HG02610 (cell line): ENCODE measurements around the gene KRTAP20-3.

Source experiments
- ATAC-seq: cut with Tn5 transposase; IDR thresholded peaks from one replicate; pipeline ENCODE4 v1.9.1; 2021; ENCODE audit warnings: mild to moderate bottlenecking, moderate library complexity; ENCODE audit not compliant: unreplicated experiment

KRTAP20-3 gene

DNA sequence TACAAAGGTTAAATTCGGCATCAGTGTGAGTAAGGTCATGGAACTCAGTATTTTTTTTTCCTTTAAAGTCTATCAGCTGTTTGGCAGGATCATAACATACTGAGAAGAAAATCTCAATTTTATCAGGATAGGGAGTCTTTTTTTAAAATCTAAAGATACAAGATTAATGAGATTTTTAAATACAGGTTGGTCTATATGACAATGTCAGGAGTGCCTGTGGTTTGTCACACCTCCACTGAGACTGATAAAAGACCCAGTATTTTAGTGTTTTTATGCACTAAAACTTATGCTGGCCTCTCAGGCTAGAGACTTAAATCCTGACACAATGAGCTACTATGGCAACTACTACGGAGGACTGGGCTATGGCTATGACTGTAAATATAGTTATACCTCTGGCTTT, at the start of gene KRTAP20-3:
TSS of gene KRTAP20-3 (plus strand) at position 301 of the 400 bp plus-strand sequence.
- no peak for ATAC-seq

DNA sequence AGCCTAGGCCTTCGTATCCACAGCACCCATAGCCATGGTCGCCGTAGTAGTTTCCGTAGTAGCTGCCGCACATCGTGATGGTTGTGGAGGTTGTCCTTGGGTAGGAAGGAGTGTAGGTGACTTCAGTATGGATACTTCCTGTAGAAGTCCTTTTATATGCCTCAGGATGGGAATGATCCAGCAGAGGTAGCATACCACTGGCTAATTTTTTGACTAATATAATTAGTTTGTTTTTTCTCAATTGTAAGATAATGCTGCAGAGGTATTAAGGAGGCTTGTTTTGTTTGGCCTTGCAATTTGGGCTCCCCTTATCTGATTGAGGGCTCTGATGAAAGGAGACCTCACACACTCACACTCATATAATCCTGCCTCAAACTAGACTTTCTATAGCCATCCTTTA, 43.9 kb upstream of the KRTAP20-3 start, which contains the start of gene KRTAP6-2:
TSS of gene KRTAP6-2 (minus strand) at position 101 of the 400 bp plus-strand sequence. CDS start at position 73, 28 bp downstream.
- ATAC-seq = no peak

DNA sequence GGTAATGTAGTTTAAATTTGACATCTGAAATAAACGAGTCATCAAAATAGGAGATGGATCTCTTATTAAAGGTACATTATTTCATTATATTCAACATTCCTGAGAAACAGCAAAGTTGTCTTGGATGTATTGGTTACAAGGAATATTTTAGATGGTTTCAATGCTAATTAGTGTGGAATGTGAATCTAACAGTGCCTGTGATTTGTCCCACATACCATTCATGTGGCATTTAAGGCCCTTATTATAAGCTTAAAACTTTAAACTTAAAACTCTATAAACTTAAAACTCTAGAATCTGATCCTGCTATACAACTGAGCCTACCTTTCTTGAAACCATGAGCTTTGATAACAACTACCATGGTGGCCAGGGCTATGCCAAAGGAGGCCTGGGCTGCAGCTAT, 41.9 kb upstream of the KRTAP20-3 start, which contains the start of gene KRTAP22-1:
TSS of gene KRTAP22-1 (plus strand) at position 301 of the 400 bp plus-strand sequence.
- ATAC-seq = no peak

DNA sequence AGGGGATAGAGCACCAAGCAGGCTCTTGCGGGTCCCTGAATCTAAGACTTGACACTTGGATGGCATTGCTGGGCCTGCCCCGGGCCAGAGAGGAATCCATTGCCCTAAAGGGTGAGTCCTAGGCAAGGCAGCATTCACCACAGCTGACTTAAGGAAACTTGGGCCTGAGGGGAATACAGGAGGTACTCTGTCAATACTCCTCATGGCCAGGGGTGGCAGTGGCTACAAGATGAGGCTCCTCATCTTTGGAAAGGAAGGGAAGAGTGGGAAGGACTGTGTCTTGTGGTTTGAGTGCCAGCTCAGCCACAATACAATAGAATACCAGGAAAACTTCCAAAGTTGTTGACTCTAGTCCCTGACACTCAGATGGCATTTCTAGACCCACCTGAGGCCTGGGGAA, 36.7 kb upstream of the KRTAP20-3 start:
- ATAC-seq = no peak

DNA sequence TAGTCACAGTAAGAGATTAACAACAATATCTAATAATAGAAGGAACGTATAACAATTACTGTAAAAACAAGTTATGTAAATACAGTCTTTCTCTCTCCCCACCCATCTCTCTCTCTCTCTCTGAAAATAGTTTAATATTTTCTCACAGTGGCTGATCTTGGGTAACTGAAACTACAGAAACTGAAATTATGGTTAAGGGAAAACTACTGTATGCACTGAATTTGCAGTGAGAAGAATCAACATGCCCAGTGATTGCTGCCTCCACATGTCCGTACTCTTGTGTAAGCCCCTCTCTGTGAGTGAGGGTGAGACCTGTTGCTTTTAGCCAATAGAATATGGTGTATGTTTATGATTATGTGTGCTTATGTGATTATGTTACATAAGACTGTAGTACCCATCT, 30.5 kb upstream of the KRTAP20-3 start:
- ATAC-seq = no peak

DNA sequence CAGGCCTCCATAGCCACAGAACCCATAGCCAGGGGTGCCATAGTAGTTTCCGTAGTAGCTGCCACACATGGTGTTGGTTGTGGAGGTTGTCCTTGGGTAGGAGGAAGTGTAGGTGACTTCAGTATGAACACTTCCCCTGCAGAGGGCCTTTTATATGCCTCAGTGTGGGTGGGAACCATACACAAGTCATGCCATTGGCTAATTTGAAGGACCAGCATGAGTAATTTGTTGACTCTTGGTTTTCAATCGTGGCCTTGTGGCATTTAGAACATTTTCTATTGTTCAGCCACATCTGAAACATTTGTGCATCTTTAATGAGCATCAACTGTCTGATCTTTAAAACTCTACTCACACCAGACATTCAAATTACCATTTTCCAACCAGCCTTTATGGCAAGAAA, 28.8 kb upstream of the KRTAP20-3 start, which contains the start of gene KRTAP6-1:
TSS of gene KRTAP6-1 (minus strand) at position 95 of the 400 bp plus-strand sequence. CDS start at position 69, 26 bp downstream.
- ATAC-seq = no peak

DNA sequence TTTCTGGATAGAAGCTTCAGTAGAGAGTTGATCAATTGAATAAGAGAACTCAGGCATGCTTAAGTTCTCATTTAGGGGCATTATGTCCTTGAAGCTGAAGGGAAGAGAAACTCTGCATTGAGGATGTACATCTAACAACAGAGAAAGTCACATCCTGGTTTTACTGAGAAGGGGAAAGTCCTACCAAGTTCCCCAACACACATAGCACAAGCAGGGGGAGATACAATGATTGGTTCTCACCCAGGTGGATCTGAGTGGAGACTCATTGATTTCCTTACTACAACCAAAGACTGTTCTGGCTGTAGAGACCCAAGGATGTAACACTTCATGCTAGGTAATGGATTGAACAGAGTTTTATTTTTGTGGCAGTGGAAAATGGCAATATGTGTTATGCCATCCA, 27.5 kb upstream of the KRTAP20-3 start:
- ATAC-seq = no peak

DNA sequence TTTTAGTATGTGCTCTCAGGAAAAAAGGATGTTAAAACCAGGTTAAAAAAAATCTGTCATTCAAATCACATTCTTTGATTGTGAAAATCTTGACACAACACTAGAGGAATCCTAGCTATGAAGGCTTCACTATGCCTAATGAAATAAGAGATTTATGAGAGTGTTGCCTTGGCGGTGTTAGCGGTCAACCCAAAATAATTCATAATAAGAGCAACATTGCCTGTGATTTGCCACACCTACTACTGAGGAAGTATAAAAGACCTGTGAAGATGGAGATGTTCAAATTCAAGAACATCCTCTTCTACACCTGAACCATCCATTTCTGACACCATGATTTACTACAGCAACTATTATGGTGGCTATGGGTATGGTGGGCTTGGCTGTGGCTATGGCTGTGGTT, 26.5 kb upstream of the KRTAP20-3 start, which contains the start of gene KRTAP20-1:
TSS of gene KRTAP20-1 (plus strand) at position 301 of the 400 bp plus-strand sequence. CDS start at position 331, 30 bp downstream.
- no peak for ATAC-seq

DNA sequence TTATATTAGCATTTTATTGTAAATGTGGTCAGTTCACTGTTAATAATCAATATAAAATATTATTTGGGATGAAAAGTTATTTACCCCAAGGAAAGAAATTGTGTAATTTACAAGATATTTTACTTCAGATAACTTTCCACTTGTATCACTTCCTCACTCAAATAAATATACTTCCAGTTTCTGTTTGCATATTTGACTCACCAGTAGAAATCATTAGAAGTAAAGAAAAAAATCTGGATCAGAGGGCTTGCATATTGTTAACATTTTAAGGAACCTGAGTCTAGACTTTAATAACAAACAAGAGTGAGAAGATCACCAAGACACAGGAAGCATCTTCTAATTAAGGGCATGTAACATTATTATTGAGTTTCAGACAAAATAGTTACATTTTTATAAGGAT, 22.6 kb upstream of the KRTAP20-3 start:
- no peak for ATAC-seq

DNA sequence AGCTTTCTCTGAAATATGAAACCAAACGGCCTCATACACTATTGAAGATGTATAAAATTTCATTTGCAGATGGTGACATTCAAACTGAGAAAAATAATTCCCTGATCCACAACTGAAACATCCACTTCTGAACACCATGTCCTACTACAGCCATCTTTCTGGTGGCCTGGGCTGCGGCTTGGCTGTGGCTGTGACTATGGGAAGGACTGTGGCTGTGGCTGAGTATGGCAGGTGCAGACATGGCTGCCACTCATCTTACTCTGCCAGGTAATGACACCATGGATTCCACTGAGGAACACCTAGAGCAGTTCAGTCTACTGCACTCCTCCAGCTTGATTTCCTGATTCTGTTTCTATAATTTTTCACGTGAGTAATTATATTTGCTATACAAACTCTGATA, 22.1 kb upstream of the KRTAP20-3 start, which contains the start of gene KRTAP20-4:
TSS of gene KRTAP20-4 (plus strand) at position 106 of the 400 bp plus-strand sequence.
- ATAC-seq = no peak

DNA sequence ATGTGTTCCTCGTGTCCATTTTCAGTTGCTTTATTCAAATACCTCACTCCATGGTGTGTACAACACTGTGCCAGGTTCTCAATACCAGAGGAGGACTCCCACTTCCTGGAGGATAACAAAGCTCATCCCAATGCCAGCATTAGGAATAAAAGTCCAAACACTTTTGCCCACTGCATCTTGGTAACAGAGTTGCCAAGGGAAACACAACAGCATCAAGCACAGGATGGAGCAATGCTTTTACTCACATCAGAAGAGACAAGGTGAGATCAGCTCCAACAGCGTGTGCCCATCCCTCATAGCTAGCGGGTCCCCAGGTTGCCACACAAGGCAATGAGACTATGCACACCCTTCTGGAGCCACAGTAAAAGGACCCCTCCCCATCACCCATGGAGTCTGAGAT, 19.3 kb upstream of the KRTAP20-3 start:
- no peak for ATAC-seq

DNA sequence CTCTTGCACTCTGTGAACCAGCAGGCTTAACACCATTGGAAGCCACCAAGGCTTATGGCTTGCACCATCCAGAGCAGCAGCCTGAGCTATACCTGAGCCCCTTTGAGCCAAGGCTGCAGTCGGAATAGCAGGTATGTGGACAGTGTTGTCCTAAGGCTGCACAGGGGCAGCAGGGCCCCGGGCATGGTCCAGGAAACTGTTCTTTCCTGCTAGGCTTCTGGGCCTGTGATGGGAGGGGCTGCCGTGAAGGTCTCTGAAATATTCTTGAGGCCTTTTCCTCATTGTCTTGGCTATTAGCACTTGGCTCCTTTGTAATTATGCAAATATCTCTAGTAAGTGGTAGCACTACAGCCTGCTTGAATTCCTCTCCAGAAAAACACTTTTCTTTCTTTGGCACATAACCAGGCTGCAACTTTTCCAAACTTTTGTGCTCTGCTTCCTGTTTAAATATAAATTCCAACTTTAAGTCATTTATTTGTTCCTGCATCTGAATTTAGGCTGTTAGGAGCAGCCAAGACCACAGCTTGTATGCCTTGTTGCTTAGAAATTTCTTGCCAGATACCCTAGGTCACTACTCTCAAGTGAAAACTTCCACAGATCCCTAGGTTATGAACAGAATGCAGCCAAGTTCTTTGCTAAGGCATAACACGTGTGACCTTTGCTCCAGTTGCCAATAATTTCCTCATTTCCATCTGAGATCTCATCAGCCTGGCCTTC, 17.1 kb upstream of the KRTAP20-3 start:
- ATAC-seq = no peak

DNA sequence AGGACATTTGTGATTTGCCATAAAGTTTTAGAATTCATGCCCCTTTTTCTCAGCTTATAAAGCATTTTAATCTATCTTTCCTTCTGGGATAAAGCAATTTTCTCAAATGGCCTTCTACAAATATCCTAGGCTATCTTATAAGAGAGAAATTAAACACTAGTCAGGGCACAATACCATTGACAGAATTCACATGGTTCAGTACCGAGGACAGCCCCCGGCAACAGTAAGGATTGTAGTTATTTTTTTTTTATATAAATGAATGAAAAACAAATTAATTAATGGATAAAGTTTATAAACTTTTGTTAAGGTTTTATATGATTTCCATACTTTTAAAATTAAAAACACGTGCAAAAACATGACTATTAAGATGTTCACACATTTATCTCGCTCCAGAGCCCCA, 14.6 kb upstream of the KRTAP20-3 start:
- no peak for ATAC-seq

DNA sequence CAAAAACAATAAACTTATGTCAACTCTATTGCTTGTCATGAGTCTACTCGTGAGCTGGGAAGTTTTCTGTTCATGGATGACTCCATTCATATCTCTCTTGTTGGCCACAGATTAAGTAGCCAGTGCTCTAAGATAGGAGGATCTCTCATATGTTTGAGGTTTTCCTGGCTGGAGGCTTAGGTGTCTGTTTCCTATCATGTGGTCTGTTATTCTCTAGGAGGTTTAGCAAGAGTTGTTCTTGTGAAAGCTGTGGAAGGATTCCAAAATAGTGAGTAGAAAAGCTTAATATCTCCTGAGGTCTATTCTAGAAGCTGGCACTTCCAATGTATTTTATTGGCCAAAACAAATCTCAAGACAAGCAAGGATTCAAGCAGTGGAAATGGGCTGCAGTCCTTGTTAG, 13.5 kb upstream of the KRTAP20-3 start:
- ATAC-seq = no peak

DNA sequence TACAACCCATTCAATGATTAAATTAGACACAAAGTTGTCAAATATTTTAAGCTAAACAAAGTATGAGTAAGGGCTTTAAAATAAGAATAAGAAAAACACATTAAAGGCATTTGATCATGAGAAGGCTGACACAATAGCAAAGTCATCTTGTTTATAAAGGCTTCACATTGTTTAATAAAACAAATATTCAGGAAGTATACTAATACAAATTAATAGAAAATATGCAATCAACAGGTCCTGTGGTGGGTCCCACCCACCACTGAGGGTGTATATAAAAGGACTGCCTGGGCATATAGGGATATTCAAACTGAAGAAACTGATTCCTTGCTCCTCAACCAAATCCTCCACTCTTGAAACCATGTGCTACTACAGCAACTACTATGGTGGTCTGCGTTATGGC, 7.8 kb upstream of the KRTAP20-3 start, which contains the start of gene KRTAP20-2:
TSS of gene KRTAP20-2 (plus strand) at position 301 of the 400 bp plus-strand sequence. CDS start at position 359, 58 bp downstream.
- no peak for ATAC-seq

DNA sequence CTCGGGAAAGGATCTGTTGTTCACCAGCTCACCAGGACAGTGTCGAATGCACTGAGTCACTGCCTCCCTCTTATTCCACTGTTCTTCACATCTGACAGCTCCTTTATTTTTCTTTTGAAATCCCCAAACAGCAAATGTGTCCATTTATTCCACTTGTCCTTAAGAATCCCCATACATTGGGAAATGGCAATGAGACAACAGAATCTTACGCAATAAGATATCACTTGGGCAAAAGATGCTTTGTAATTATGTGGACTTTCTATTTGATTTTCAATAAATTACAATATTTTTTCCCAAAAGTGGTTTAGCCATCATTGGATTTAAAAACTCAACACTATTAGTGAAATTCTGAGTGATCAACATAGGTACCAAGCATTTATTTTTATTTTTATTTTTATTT, 4.0 kb upstream of the KRTAP20-3 start:
- ATAC-seq = no peak

DNA sequence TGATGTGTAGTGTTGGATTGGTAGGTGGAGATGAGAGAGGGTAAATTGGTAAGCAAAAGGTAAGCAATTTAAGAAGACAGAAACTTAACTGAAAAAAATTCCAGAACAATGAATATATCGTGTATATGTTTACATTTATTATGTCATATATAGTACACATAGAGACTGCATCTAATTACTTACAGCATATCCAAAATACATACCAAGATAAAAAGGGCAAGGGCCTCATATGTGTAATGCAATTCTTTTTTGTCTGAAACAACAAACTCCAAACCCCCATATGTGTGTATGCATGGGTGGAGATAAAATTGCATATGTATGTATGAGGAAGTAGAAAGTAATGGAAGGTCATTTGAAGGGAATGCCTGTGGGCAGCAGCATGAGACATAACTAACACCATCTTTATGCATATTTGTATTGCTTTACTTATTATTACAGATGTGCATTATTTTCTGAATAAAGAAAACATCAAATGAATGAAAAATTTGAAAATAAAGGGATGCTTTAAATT, 4.3 kb downstream of the KRTAP20-3 start:
- no peak for ATAC-seq

DNA sequence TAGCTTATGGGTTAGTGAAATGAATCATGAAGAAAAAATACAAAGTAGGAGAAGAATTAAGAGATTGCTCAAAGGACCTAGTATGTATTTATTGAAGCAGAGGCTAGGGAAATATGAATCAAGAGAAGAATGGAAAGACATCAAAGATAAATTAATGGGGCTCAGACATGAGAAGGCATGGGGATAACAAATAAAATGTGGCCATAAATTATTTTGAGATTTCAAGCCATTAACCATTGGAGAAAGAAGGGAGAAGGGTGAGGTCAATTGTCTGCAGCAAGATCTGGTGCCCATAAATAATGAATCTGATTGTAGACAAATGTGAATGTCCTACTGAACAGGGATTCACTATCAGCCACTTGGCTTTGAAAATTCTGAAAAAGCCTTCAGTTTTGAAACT, 10.2 kb downstream of the KRTAP20-3 start:
- no peak for ATAC-seq

DNA sequence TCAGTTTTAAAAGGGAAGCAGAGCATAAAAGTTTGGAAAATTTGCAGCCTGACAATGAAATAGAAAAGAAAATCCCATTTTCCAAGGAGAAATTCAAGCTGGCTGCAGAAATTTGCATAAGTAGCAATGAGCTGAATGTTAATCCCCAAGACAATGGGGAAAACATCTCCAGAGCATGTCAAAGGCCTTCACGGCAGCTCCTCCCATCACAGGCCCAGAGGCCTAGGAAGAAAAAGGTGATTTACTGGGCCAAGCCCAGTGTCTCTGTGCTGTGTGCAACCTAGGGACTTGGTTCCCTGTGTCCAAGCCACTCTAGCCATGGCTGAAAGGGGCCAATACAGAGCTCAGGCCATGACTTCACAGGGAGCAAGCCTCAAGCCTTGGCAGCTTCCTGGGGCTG, 26.1 kb downstream of the KRTAP20-3 start:
- ATAC-seq = no peak

DNA sequence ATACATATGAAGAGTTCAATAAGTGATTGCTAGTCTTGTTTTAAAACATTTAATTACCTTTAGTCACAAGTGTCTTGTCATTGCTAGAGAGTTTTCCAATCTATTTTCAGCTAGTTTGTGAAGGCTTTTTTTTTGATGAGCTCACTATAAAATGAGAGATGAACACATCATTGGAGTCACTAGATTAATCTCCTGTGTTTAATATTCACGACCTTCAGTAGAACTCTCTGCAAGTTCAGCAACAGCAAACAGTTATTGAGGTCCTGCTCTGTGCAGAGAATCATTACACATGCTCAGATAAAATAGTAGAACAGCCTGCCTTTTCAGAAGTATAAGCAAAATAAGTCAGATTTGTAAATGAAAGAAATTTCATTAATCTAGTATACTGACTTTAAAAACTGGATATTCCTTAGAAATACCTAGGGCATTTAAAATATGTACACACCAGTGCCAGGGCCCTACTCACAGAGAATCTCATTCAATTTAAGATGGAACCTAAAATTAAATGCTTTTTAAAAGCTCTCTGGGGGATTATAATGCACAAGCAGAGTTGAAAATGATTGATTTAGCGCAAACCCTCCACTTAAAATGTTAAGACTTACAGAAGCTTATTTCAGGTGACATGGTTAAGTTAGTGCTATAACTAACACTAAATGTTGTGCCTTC, 30.5 kb downstream of the KRTAP20-3 start:
- ATAC-seq = no peak

DNA sequence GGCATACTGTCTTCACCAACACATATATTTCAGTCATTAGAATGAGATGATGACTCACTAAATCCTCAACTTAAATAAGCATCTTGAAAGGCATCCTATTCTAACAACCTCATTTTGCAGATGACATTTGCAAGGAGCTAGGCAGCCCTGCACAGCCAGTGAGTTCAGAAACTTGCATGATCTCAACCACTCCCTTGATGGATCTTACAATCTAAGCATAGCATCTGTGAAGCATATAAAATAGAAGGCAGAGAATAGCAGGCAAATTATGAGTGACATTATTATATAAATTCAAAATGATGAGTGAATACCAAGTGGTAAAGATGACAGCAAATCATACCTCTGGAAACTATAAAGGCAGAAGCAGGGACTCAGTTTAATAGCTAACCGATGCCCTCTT, 31.6 kb downstream of the KRTAP20-3 start:
- ATAC-seq = no peak

DNA sequence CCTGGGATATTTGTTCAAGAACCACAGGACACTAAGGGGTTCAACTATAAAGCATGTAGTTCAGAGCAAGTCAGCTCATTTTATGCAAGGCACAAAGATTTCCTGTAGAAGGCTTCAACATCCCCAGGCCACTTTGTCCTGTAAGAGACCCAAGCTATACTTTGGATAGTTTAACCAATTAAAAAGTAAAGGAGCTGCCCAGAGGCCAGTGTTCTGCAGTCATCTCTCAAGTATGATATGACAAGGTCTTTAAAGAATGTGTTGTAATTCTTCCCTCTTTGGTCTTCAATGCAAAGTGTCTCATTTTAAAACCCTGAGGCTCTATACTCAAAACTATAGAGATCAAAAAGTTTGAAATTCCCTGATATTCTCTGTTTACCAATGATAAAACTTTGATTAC, 34.1 kb downstream of the KRTAP20-3 start:
- ATAC-seq = no peak
